ENCODE data around the gene GNG8.

The GNG8 gene

GRCh38 chr19:46635920-46636761 is at the start of gene GNG8:
GNG8 (minus strand) TSS chr19:46636202; CDS start chr19:46634682, 1,520 bp downstream.
- DNase-seq: peak; percentile 56

- no peak for DNase-seq
These were observed 49.2 kb upstream of the GNG8 start for GRCh38 chr19:46685189-46685588.

GRCh38 chr19:46678110-46678732 is 42.2 kb upstream of the GNG8 start:
- DNase-seq: peak; percentile 54

GRCh38 chr19:46674416-46675178 is 38.6 kb upstream of the GNG8 start:
- no peak for DNase-seq

GRCh38 chr19:46670813-46671212 is 34.8 kb upstream of the GNG8 start:
- no peak for DNase-seq

GRCh38 chr19:46668662-46669061 is 32.7 kb upstream of the GNG8 start:
- no peak for DNase-seq

- no peak for DNase-seq
These were observed 29.1 kb upstream of the GNG8 start for GRCh38 chr19:46665072-46665471.

- DNase-seq: peak; percentile 83
These were observed 26.0 kb upstream of the GNG8 start for GRCh38 chr19:46661735-46662592.

GRCh38 chr19:46661020-46661731 is 25.2 kb upstream of the GNG8 start, which contains the start of gene DACT3:
DACT3 (minus strand) TSS chr19:46661182; CDS start chr19:46661064, 118 bp downstream.
- peak; percentile 100 for DNase-seq

GRCh38 chr19:46660551-46661019 is 24.6 kb upstream of the GNG8 start:
- DNase-seq: no peak

GRCh38 chr19:46660008-46660517 is 24.1 kb upstream of the GNG8 start:
- no peak for DNase-seq

GRCh38 chr19:46659151-46660007 is 23.4 kb upstream of the GNG8 start:
- DNase-seq: peak; percentile 19

GRCh38 chr19:46656541-46656940 is 20.5 kb upstream of the GNG8 start:
- no peak for DNase-seq

- DNase-seq: no peak
These were observed 18.7 kb upstream of the GNG8 start for GRCh38 chr19:46654621-46655152.

- DNase-seq: no peak
These were observed 14.4 kb upstream of the GNG8 start for GRCh38 chr19:46650445-46650844.

GRCh38 chr19:46648961-46649960 is 13.3 kb upstream of the GNG8 start:
- DNase-seq: no peak

- DNase-seq: peak; percentile 20
These were observed 12.3 kb upstream of the GNG8 start for GRCh38 chr19:46648060-46648960.

- DNase-seq: no peak
These were observed 10.4 kb upstream of the GNG8 start for GRCh38 chr19:46646402-46646801.
